ENCODE data around the gene MYO3B.

DNA sequence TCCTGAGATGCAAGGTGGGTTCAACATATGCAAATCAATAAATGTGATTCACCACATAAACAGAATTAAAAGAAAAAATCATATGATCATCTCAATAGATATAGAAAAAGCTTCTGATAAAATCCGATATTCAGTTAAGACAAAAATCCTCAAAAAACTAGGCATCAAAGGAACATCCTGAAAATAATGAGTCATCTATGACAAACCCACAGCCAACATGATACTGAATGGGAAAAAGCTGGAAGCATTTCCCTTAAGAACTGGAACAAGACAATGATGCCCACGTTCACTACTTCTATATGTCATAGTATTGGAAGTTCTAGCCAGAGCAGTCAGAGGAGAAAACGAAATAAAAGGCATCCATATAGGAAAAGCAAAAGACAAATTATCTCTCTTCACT, 80.4 kb downstream of the MYO3B start:
- TF ChIP-seq, protein P1, sequence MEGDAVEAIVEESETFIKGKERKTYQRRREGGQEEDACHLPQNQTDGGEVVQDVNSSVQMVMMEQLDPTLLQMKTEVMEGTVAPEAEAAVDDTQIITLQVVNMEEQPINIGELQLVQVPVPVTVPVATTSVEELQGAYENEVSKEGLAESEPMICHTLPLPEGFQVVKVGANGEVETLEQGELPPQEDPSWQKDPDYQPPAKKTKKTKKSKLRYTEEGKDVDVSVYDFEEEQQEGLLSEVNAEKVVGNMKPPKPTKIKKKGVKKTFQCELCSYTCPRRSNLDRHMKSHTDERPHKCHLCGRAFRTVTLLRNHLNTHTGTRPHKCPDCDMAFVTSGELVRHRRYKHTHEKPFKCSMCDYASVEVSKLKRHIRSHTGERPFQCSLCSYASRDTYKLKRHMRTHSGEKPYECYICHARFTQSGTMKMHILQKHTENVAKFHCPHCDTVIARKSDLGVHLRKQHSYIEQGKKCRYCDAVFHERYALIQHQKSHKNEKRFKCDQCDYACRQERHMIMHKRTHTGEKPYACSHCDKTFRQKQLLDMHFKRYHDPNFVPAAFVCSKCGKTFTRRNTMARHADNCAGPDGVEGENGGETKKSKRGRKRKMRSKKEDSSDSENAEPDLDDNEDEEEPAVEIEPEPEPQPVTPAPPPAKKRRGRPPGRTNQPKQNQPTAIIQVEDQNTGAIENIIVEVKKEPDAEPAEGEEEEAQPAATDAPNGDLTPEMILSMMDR (IDR thresholded peaks at IDR 0.05; ENCODE audit: low read length): no peak
- no peak for TF ChIP-seq EZH2 (optimal IDR thresholded peaks at IDR 0.05; ENCODE audit: low read depth, low read length)
- no peak for TF ChIP-seq EZH2phosphoT487 (IDR thresholded peaks at IDR 0.05; ENCODE audit: low read length)
